Body of pancreas (tissue), 4 donors: Measurements from ENCODE around the gene PDXP.

Experiments used
- CTCF ChIP-seq, 7 experiments: fragments of 450-650 bp in 4 of 7; fragments of 200-600 bp in 3 of 7; sonication (generic) in 3 of 7; IDR thresholded peaks; one replicate each; pipeline ENCODE4 v1.5.1; 2016 to 2019; ENCODE audit warnings: antibody characterized with exemption in 7 of 7
- POLR2A ChIP-seq, 3 donors: fragments of 450-650 bp; IDR thresholded peaks; one replicate each; pipeline ENCODE4 v1.6.1; 2016; ENCODE audit warnings: antibody characterized with exemption in 3 of 3, mild to moderate bottlenecking in 2 of 3

- no peak for TF ChIP-seq CTCF (IDR thresholded peaks at IDR 0.05)
- TF ChIP-seq POLR2A (IDR thresholded peaks at IDR 0.05): no peak
Measured at GRCh38 chr22:37625737-37626136, 32.8 kb upstream of the PDXP start.
